Osteocyte (in vitro differentiated cells): ENCODE results near the gene HSD11B1L. TPM values are rescaled to one million over a fixed set of nuclear protein-coding genes. Genes with fewer than 3 reads are reported as not detected.

ENCODE experiments used
- DNase-seq: peaks from one replicate; pipeline ENCODE4 v3.0.0; 2021; ENCODE audit warnings: mixed read lengths; ENCODE audit not compliant: unreplicated experiment; ENCODE audit errors: extremely low spot score
- H3K27ac Mint-ChIP-seq: one replicate; pipeline ENCODE4 v1.8.0; 2021; ENCODE audit warnings: mild to moderate bottlenecking, mixed read lengths; ENCODE audit not compliant: unreplicated experiment
- H3K27me3 Mint-ChIP-seq: one replicate; pipeline ENCODE4 v1.8.0; 2021; ENCODE audit warnings: mixed read lengths; ENCODE audit not compliant: unreplicated experiment
- H3K36me3 Mint-ChIP-seq: one replicate; pipeline ENCODE4 v1.8.0; 2021; ENCODE audit warnings: mixed read lengths; ENCODE audit not compliant: unreplicated experiment
- H3K4me1 Mint-ChIP-seq: one replicate; pipeline ENCODE4 v1.8.0; 2021; ENCODE audit warnings: mixed read lengths; ENCODE audit not compliant: unreplicated experiment
- H3K4me3 Mint-ChIP-seq: one replicate; pipeline ENCODE4 v1.8.0; 2021; ENCODE audit warnings: mild to moderate bottlenecking, moderate library complexity, mixed read lengths; ENCODE audit not compliant: unreplicated experiment
- H3K9me3 Mint-ChIP-seq: one replicate; pipeline ENCODE4 v1.8.0; 2021; ENCODE audit warnings: mixed read lengths; ENCODE audit not compliant: unreplicated experiment
- total RNA-seq: library from RNA; stranded (reverse); gene quantifications from 2 replicates; pipeline ENCODE4 v1.2.1, GENCODE V29; 2021
- TF ChIP-seq, protein P1 (sequence below): fragments of 200-600 bp; sonication (generic); IDR thresholded peaks from 2 replicates; pipeline ENCODE4 v1.5.0; 2021; ENCODE audit warnings: antibody characterized with exemption, mild to moderate bottlenecking, moderate library complexity

Gene HSD11B1L
- total RNA-seq, 1 donor from 2014 or later = 10.7 TPM

DNA sequence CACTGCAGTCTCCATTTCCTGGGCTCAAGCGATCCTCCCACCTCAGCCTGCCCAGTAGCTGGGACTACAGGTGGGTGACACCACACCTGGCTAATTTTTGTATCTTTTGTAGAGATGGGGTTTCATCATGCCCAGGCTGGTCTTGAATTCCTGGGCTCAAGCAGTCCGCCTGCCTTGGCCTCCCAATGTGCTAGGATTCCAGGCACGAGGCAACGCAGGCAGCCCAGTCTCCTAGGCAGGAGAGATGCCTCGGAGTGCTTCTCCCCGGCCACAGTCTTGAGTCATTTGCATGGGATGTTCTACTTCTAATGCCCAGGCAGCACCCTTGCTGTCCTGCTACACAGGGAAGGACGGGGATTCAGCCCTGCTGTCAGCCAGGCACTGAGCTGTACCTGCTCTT is 9.2 kb upstream of the HSD11B1L start:
- TF ChIP-seq, protein P1, sequence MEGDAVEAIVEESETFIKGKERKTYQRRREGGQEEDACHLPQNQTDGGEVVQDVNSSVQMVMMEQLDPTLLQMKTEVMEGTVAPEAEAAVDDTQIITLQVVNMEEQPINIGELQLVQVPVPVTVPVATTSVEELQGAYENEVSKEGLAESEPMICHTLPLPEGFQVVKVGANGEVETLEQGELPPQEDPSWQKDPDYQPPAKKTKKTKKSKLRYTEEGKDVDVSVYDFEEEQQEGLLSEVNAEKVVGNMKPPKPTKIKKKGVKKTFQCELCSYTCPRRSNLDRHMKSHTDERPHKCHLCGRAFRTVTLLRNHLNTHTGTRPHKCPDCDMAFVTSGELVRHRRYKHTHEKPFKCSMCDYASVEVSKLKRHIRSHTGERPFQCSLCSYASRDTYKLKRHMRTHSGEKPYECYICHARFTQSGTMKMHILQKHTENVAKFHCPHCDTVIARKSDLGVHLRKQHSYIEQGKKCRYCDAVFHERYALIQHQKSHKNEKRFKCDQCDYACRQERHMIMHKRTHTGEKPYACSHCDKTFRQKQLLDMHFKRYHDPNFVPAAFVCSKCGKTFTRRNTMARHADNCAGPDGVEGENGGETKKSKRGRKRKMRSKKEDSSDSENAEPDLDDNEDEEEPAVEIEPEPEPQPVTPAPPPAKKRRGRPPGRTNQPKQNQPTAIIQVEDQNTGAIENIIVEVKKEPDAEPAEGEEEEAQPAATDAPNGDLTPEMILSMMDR = no peak
- Mint-ChIP-seq H3K36me3 (peaks cover 16% of the 10 kb centered on the region), H3K9me3 (no peaks in the 10 kb centered on the region), H3K27me3 (no peaks in the 10 kb centered on the region), H3K4me3 (no peak overlapping the region), H3K27ac (no peak overlapping the region), H3K4me1 (no peaks in the 10 kb centered on the region)
- DNase-seq = no peak

DNA sequence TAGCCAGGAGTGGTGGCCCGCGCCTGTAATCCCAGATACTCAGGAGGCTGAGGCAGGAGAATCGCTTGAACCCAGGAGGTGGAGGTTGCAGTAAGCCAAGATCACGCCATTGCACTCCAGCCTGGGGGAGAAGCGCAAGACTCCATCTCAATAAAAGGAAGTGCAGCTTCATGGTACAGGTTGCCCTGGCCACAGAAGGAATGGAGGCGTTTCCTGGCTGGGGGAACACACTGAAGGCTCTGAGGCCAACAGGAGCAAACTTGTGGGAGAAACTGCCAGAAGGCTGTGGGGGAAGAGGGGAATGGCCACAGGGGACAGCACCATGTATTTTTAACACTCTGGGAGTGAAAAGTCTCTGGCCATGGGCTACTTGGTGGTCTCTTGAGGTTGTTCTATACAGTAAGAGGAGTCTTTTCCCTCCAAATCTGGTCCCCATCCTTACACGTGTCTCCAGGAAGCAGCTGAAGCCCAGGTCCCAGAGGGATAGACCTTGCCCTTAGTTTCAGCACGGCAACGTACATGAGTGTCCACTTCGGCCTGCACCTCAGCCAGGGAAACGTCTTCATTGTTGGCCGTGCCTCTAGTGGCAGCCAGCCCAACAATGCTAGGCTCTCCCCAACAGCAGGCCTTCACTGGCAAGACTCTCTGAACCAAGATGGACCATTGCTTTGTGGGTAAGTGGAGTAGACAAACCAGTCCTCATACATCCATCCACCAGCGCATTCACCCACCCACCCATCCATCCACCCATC is 7.9 kb upstream of the HSD11B1L start:
- no peak overlapping the region for H3K27ac Mint-ChIP-seq
- no peak for DNase-seq
- no peaks in the 10 kb centered on the region for H3K9me3 Mint-ChIP-seq
- no peaks in the 10 kb centered on the region for H3K27me3 Mint-ChIP-seq
- no peaks in the 10 kb centered on the region for H3K4me1 Mint-ChIP-seq
- H3K36me3 Mint-ChIP-seq = peaks cover 5% of the 10 kb centered on the region
- no peak overlapping the region for H3K4me3 Mint-ChIP-seq
- TF ChIP-seq, protein P1 = no peak

DNA sequence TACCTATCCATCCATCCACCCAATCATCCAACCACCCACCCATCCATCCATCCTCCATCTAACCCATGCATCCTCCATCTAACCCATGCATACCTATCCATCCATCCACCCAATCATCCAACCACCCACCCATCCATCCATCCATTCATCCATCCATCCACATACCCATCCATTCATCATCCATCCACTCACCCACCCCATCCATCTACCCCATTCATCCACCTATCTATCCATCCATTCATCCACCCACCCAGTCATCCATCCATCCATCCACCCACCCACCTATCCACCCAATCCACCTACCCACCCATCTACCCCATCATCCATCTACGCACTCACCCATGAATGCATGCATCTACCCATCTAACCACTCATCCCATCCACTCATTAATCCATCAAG is 7.1 kb upstream of the HSD11B1L start:
- no peaks in the 10 kb centered on the region for H3K27me3 Mint-ChIP-seq
- no peaks in the 10 kb centered on the region for H3K9me3 Mint-ChIP-seq
- TF ChIP-seq, protein P1 = no peak
- peaks cover under 1% of the 10 kb centered on the region for H3K4me1 Mint-ChIP-seq
- H3K36me3 Mint-ChIP-seq = peaks cover 5% of the 10 kb centered on the region
- no peak overlapping the region for H3K4me3 Mint-ChIP-seq
- no peak overlapping the region for H3K27ac Mint-ChIP-seq
- DNase-seq = no peak

DNA sequence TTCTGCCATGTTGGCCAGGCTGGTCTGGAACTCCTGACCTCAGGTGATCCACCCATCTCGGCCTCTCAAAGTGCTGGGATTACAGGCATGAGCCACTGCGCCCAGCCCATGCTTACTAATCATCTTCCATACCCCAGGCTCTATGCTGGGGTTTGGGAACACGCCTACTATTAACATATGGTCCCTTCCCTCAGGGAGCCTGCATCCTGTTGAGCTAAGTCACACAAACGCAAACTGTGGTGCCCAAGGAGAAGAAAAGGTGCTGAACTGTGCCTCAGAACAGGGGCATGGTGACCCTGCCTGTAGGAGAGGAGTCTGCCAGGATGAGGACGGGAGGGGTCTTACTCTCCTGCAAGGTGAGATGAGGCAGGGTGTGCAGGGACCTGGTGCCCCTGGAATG is 6.1 kb upstream of the HSD11B1L start:
- H3K9me3 Mint-ChIP-seq = no peaks in the 10 kb centered on the region
- H3K4me1 Mint-ChIP-seq = peaks cover 10% of the 10 kb centered on the region
- no peak for DNase-seq
- peaks cover 6% of the 10 kb centered on the region for H3K36me3 Mint-ChIP-seq
- TF ChIP-seq, protein P1 = no peak
- H3K27ac Mint-ChIP-seq = no peak overlapping the region
- no peak overlapping the region for H3K4me3 Mint-ChIP-seq
- no peaks in the 10 kb centered on the region for H3K27me3 Mint-ChIP-seq

DNA sequence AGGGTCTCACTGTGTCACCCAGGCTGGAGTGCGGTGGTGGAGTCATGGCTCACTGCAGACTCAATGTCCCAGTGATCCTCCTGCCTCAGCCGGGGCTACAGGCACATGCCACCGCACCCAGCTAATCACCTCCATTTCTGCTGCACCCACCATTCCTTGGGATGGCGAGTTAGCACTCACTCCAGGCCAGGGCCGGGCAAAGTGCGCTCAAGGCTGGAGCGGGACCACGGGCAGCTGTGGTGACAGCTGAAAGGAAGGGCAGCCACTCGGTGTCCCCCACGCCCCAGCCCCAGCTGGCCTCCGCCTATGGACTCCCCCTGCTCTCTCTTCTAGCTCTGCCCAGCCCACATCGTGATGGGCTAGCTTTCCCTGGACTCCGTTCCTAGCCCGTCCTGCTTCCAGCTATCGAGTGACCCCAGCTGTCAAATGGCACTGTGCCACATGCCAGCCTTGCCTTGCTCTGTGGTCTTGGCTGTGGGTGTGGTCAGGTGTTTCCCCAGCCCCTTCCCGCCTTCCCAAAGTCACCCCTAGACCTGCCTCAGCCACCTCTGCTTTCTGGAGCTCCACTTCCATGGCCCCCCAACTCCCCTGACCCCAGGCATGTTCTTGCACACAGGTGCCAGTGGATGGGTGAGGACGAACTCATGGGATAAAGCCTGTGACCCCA is 4.6 kb upstream of the HSD11B1L start:
- Mint-ChIP-seq H3K27ac (no peak overlapping the region), H3K4me3 (no peak overlapping the region), H3K4me1 (peaks cover 10% of the 10 kb centered on the region), H3K27me3 (no peaks in the 10 kb centered on the region), H3K9me3 (no peaks in the 10 kb centered on the region), H3K36me3 (peaks cover 5% of the 10 kb centered on the region)
- TF ChIP-seq, protein P1 = no peak
- DNase-seq = no peak
